GM12878 (cell line): Measurements from ENCODE around the gene TRIM62. TPM values are rescaled to one million over a fixed set of nuclear protein-coding genes. Genes with fewer than 3 reads are reported as not detected.

Experiments
- ATAC-seq: fragments of 200-7000 bp; cut with Tn5 transposase; 3 replicates; pipeline ENCODE4 v1.9.1; 2020; ENCODE audit warnings: mild to moderate bottlenecking, moderate library complexity
- BruUV-seq: library from RNA; stranded (reverse); fragments of 400-500 nt; replicated peaks from 2 replicates; lab custom pipeline; 2021; lab: Mats Ljungman, UMichigan
- CTCF ChIA-PET: fragments of 300-600 bp; sonication (Branson Sonifier 250); formaldehyde crosslinking; extraction: SDS; loops from one replicate; lab custom pipeline; 2021; ENCODE audit warnings: inconsistent platforms; lab: Yijun Ruan, JAX
- POLR2A ChIA-PET: fragments of 350-600 bp; formaldehyde crosslinking; extraction: SDS; loops from one replicate; lab custom pipeline; 2021; ENCODE audit warnings: inconsistent platforms; lab: Charles Lee
- RAD21 ChIA-PET: fragments of 300-600 bp; sonication (Branson Sonifier 250); formaldehyde crosslinking; loops from one replicate; lab custom pipeline; 2023; ENCODE audit warnings: antibody characterized with exemption; ENCODE audit not compliant: unreplicated experiment; lab: Charles Lee
- SMC1A ChIA-PET: fragments of 300-600 bp; sonication (Branson Sonifier 250); formaldehyde crosslinking; loops from one replicate; lab custom pipeline; 2023; ENCODE audit not compliant: unreplicated experiment, uncharacterized antibody; lab: Charles Lee
- DNase-seq: peaks from one replicate; pipeline ENCODE4 v3.0.0-alpha.2; 2011; ENCODE audit warnings: low read depth, low spot score
- FAIRE-seq: peaks from 3 replicates; lab custom pipeline; 2011; peaks lifted over from hg19 to GRCh38; lab: Jason Lieb, UNC
- H2AFZ ChIP-seq: 2 replicates; pipeline ENCODE4 v1.6.0; 2011; ENCODE audit warnings: low read depth, low read length, control low read depth; ENCODE audit not compliant: control insufficient read depth
- H3K27ac ChIP-seq: 2 replicates; pipeline ENCODE4 v1.5.1; 2011; ENCODE audit warnings: control low read depth; ENCODE audit not compliant: control insufficient read depth, insufficient read depth
- H3K27me3 ChIP-seq, 2 experiments: replicated peaks in 1 of 2; 2 replicates each; pipeline versions ENCODE4 v1.6.0 to v1.6.1; 2011; ENCODE audit warnings: low read length in 1 of 2; ENCODE audit not compliant: control insufficient read depth in 2 of 2, insufficient read depth in 2 of 2
- H3K36me3 ChIP-seq, 2 experiments: 2 replicates each; pipeline ENCODE4 v1.5.1; 2011; ENCODE audit warnings: low read length in 1 of 2; ENCODE audit not compliant: control insufficient read depth in 2 of 2, insufficient read depth in 2 of 2
- H3K4me1 ChIP-seq: 2 replicates; pipeline ENCODE4 v1.6.1; 2011; ENCODE audit warnings: mild to moderate bottlenecking, low read length, moderate library complexity, mixed read lengths; ENCODE audit not compliant: control insufficient read depth, insufficient read depth
- H3K4me2 ChIP-seq: 2 replicates; pipeline ENCODE4 v1.6.0; 2011; ENCODE audit warnings: control low read depth; ENCODE audit not compliant: control insufficient read depth, insufficient read depth
- H3K4me3 ChIP-seq: fragments of 200-600 bp; sonication (generic); 2 replicates; pipeline ENCODE4 v1.5.1; 2016
- H3K79me2 ChIP-seq: 2 replicates; pipeline ENCODE4 v1.6.0; 2011; ENCODE audit warnings: low read length; ENCODE audit not compliant: control insufficient read depth, insufficient read depth
- H3K9ac ChIP-seq: 2 replicates; pipeline ENCODE4 v1.8.0; 2011; ENCODE audit warnings: low read length, control low read depth, mixed read lengths; ENCODE audit not compliant: control insufficient read depth, insufficient read depth
- H3K9me3 ChIP-seq: replicated peaks from 3 replicates; pipeline ENCODE4 v1.5.1; 2011; ENCODE audit warnings: mild to moderate bottlenecking, low read length; ENCODE audit not compliant: control insufficient read depth, insufficient read depth
- H4K20me1 ChIP-seq: 2 replicates; pipeline ENCODE4 v1.6.0; 2011; ENCODE audit not compliant: control insufficient read depth, insufficient read depth
- BACH1 ChIP-seq: fragments of 450-650 bp; IDR thresholded peaks from 2 replicates; pipeline ENCODE4 v1.6.1; 2017; ENCODE audit warnings: mild to moderate bottlenecking, borderline replicate concordance
- BMI1 ChIP-seq: fragments of 450-650 bp; IDR thresholded peaks from 2 replicates; pipeline ENCODE4 v1.6.1; 2016; ENCODE audit warnings: mild to moderate bottlenecking, moderate library complexity, borderline replicate concordance
- CHD1 ChIP-seq: IDR thresholded peaks from 2 replicates; pipeline ENCODE4 v1.6.1; 2012; ENCODE audit warnings: low read depth, low read length, improper control_type of control experiment
- CHD2 ChIP-seq: IDR thresholded peaks from 2 replicates; pipeline ENCODE4 v1.6.1; 2011; ENCODE audit warnings: low read depth, low read length, improper control_type of control experiment, borderline replicate concordance
- EP300 ChIP-seq, 2 experiments: fragments of 150-350 bp in 1 of 2; IDR thresholded peaks; 2 replicates each; pipeline ENCODE4 v1.6.1; 2011 to 2012; ENCODE audit warnings: low read depth in 2 of 2, low read length in 2 of 2, borderline replicate concordance in 1 of 2, improper control_type of control experiment in 1 of 2, inconsistent platforms in 1 of 2; ENCODE audit not compliant: control insufficient read depth in 1 of 2
- ETV6 ChIP-seq, 2 experiments: fragments of 450-650 bp in 1 of 2; IDR thresholded peaks in 1 of 2; conservative IDR thresholded peaks in 1 of 2; 2 replicates each; pipeline ENCODE4 v1.6.1; 2014; ENCODE audit warnings: antibody characterized with exemption in 1 of 2, borderline replicate concordance in 1 of 2, low read depth in 1 of 2, mild to moderate bottlenecking in 1 of 2, moderate library complexity in 1 of 2
- GABPA ChIP-seq: IDR thresholded peaks from 2 replicates; pipeline ENCODE4 v1.6.1; 2014; ENCODE audit warnings: antibody characterized with exemption, low read depth, mild to moderate bottlenecking, inconsistent platforms
- GATAD2B ChIP-seq: fragments of 450-650 bp; conservative IDR thresholded peaks from 2 replicates; pipeline ENCODE4 v1.6.1; 2017; ENCODE audit warnings: low read depth, mild to moderate bottlenecking, moderate library complexity
- JUND ChIP-seq: IDR thresholded peaks from 2 replicates; pipeline ENCODE4 v1.6.1; 2012; ENCODE audit warnings: low read depth, mild to moderate bottlenecking, low read length, improper control_type of control experiment, moderate library complexity
- MXI1 ChIP-seq: fragments of 150-350 bp; IDR thresholded peaks from 2 replicates; pipeline ENCODE4 v1.6.1; 2011; ENCODE audit warnings: low read depth, mild to moderate bottlenecking, inconsistent platforms, low read length, improper control_type of control experiment
- NFIC ChIP-seq: IDR thresholded peaks from 2 replicates; pipeline ENCODE4 v1.6.1; 2012; ENCODE audit warnings: low read depth, mild to moderate bottlenecking, inconsistent platforms, low read length, moderate library complexity
- NRF1 ChIP-seq: conservative IDR thresholded peaks from 2 replicates; pipeline ENCODE4 v1.6.1; 2011; ENCODE audit warnings: mild to moderate bottlenecking, low read depth, low read length, improper control_type of control experiment
- PAX5 ChIP-seq: IDR thresholded peaks from 2 replicates; pipeline ENCODE4 v1.6.1; 2011; ENCODE audit warnings: low read depth, low read length, borderline replicate concordance
- POU2F2 ChIP-seq: IDR thresholded peaks from 3 replicates; pipeline ENCODE4 v1.6.1; 2011; ENCODE audit warnings: low read depth, mild to moderate bottlenecking, low read length, borderline replicate concordance
- RAD51 ChIP-seq: fragments of 450-650 bp; IDR thresholded peaks from 2 replicates; pipeline ENCODE4 v1.6.1; 2016; ENCODE audit warnings: moderate library complexity, mild to moderate bottlenecking, inconsistent platforms
- RUNX3 ChIP-seq: IDR thresholded peaks from 2 replicates; pipeline ENCODE4 v1.6.1; 2012; ENCODE audit warnings: low read length, inconsistent platforms
- SMAD5 ChIP-seq: IDR thresholded peaks from 2 replicates; pipeline ENCODE4 v1.6.1; 2016; ENCODE audit warnings: antibody characterized with exemption, low read depth
- SMARCA5 ChIP-seq: fragments of 450-650 bp; IDR thresholded peaks from 2 replicates; pipeline ENCODE4 v1.6.1; 2017; ENCODE audit warnings: mild to moderate bottlenecking
- TCF3 ChIP-seq: IDR thresholded peaks from 2 replicates; pipeline ENCODE4 v1.6.1; 2012; ENCODE audit warnings: low read depth, mild to moderate bottlenecking, low read length, borderline replicate concordance; ENCODE audit not compliant: insufficient read depth
- WGBS: methylation state at CpG from one replicate; pipeline ENCODE4 v1.1.6; 2016; ENCODE audit warnings: low lambda C conversion rate; ENCODE audit not compliant: insufficient replicate concordance, insufficient coverage; ENCODE audit errors: missing lambda C conversion rate; 5-methylcytosine and 5-hydroxymethylcytosine counted together
- in situ Hi-C: fragments of 300-500 bp; cut with MboI; formaldehyde crosslinking; loops from 9 replicates; pipeline ENCODE4 v1.14.3; 2018; ENCODE audit warnings: mixed read lengths
- intact Hi-C: fragments of 100-400 bp; cut with micrococcal nuclease; formaldehyde crosslinking; loops from one replicate; pipeline ENCODE4 v1.14.2; 2022; ENCODE audit not compliant: unreplicated experiment
- polyA plus RNA-seq, 11 experiments: library from polyadenylated mRNA; depleted of rRNA in 4 of 11; unstranded in 6 of 11; stranded (reverse) in 5 of 11; fragments of >200 nt; fragmentation: Nextera tagmentation in 4 of 11; fragmentation: Illumina TruSeq in 1 of 11; extraction: Ambion mirVana in 4 of 11; extraction: Trizol in 1 of 11; gene quantifications; 1 replicate in 1 of 11; 2 replicates in 10 of 11; pipeline versions ENCODE4 v1.2.1 to v1.2.3, GENCODE V29; 2011 to 2016; ENCODE audit warnings: inconsistent platforms in 2 of 11, missing spikeins in 2 of 11, low read depth in 1 of 11
- total RNA-seq, 4 experiments: library from RNA; depleted of rRNA in 3 of 4; stranded (reverse); fragments of >200 nt in 3 of 4; fragmentation: Illumina TruSeq in 1 of 4; extraction: Trizol in 1 of 4; gene quantifications; 2 replicates each; pipeline versions ENCODE4 v1.2.1 to v1.2.3, GENCODE V29; 2013 to 2021
- TF ChIP-seq, protein P1 (sequence below): fragments of 450-650 bp; IDR thresholded peaks from 2 replicates; pipeline ENCODE4 v1.6.1; 2014; ENCODE audit warnings: mild to moderate bottlenecking
- TF ChIP-seq, protein P2 (sequence below): IDR thresholded peaks from 2 replicates; pipeline ENCODE4 v1.6.1; 2011; ENCODE audit warnings: borderline replicate concordance, low read depth, mild to moderate bottlenecking, moderate library complexity, low read length; ENCODE audit not compliant: insufficient read depth, poor library complexity, severe bottlenecking
- TF ChIP-seq, protein P3 (sequence below): IDR thresholded peaks from 2 replicates; pipeline ENCODE4 v1.6.1; 2012; ENCODE audit warnings: low read length, inconsistent platforms

TRIM62 gene
- total and polyA plus RNA-seq, 10 of the 15 experiments (the other 5 are each of a cell fraction or from before 2014, with no cell fraction given) = 0.52 to 4.2 (median 1.9) TPM

DNA sequence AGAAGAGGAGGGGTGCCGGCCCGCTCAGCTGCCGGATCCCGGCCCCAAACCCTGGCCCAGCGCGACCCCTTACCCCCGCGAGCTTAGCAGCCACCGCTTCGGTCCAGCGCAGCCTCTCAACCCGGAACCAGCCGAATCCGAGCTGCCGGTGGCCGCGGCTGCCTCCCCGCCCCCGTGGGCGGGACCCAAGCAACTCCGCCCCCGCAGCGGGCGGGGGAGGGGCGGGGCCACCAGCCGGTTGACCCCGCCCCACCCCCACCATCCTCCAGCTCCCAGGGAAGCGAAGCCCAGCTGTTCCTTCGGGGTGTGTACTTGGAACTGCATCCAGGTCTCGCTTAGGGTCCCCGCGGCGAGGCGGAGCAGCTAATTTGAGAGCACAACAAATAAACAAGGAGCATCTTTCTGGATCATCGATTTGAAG, at the start of gene TRIM62 (continued):
- TF ChIP-seq, protein P1, sequence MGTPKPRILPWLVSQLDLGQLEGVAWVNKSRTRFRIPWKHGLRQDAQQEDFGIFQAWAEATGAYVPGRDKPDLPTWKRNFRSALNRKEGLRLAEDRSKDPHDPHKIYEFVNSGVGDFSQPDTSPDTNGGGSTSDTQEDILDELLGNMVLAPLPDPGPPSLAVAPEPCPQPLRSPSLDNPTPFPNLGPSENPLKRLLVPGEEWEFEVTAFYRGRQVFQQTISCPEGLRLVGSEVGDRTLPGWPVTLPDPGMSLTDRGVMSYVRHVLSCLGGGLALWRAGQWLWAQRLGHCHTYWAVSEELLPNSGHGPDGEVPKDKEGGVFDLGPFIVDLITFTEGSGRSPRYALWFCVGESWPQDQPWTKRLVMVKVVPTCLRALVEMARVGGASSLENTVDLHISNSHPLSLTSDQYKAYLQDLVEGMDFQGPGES = no peak
- TF ChIP-seq CHD2 = peak; percentile 40; the same call in 1 of the 2 replicates
- TF ChIP-seq PAX5 = 0 out of 2 replicates have a peak, but pooled peaks have one; percentile 17
- TF ChIP-seq BACH1 = no peak
- no peak for TF ChIP-seq RUNX3
- no peak for TF ChIP-seq CHD1
- TF ChIP-seq TCF3 = 0 out of 2 replicates have a peak, but pooled peaks have one; percentile 53
- no peak for TF ChIP-seq RAD51
- TF ChIP-seq NRF1 = no peak
- TF ChIP-seq MXI1 = no peak
- no peak for TF ChIP-seq EP300 (IDR thresholded peaks at IDR 0.05; ENCODE audit: borderline replicate concordance in 1 of 2, control insufficient read depth in 1 of 2, low read depth in 2 of 2, low read length in 2 of 2)
- no peak for TF ChIP-seq GATAD2B

DNA sequence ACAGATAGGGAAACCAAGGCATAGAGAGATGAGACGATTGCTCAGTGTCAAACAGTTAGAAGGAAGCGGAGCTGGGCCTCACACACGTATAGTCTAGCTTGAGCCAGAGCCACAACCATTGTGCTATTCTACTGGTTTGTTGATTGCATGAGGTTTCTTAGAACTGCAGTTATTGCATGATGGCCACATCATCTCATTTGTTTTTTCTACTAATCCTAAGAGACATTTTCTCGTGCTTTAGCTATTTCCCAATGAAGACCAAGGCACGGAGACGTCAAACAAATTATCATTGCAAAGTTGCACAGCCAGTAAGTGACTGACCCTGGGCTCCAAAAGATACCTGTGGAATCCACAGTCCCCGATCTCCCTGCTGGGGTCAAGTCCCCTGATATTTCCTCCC, 49.3 kb upstream of the TRIM62 start:
- Histone ChIP-seq H3K9ac (no peak overlapping the region), H3K9me3 (no peaks in the 10 kb centered on the region), H4K20me1 (no peaks in the 10 kb centered on the region), H3K36me3 (no peaks in the 10 kb centered on the region), H3K27me3 (no peaks in the 10 kb centered on the region), H2AFZ (no peak overlapping the region), H3K27ac (no peak overlapping the region), H3K79me2 (no peaks in the 10 kb centered on the region), H3K4me1 (peaks cover 25% of the 10 kb centered on the region), H3K4me3 (no peak overlapping the region), H3K4me2 (no peak overlapping the region)
- intact Hi-C loops (no loop called here), in situ Hi-C loops (no loop called here)
- SMC1A ChIA-PET = no interaction called here
- BruUV-seq = no TSS peak
- POLR2A ChIA-PET = no interaction called here
- ATAC-seq = no peak
- CTCF ChIA-PET = interaction anchor here (1.0 kb wide), 1 partner anchor 64 kb away, joined by 3 read pairs; no protein-coding TSS in a partner anchor
- RAD21 ChIA-PET = no interaction called here
- 55% methylated on average over 7 of the region's 7 CpGs for WGBS
- no peak for DNase-seq
- FAIRE-seq = no peak
- TF ChIP-seq BMI1 (no peak), SMAD5 (no peak), POU2F2 (no peak), NFIC (no peak), SMARCA5 (no peak), GABPA (no peak), JUND (no peak), ETV6 (conservative IDR thresholded peaks at IDR 0.05 in 1 of 2, IDR thresholded peaks at IDR 0.05 in 1 of 2; ENCODE audit: borderline replicate concordance in 1 of 2, low read depth in 1 of 2) (no peak)
- TF ChIP-seq, protein P2, sequence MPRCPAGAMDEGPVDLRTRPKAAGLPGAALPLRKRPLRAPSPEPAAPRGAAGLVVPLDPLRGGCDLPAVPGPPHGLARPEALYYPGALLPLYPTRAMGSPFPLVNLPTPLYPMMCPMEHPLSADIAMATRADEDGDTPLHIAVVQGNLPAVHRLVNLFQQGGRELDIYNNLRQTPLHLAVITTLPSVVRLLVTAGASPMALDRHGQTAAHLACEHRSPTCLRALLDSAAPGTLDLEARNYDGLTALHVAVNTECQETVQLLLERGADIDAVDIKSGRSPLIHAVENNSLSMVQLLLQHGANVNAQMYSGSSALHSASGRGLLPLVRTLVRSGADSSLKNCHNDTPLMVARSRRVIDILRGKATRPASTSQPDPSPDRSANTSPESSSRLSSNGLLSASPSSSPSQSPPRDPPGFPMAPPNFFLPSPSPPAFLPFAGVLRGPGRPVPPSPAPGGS = no peak
- TF ChIP-seq, protein P3, sequence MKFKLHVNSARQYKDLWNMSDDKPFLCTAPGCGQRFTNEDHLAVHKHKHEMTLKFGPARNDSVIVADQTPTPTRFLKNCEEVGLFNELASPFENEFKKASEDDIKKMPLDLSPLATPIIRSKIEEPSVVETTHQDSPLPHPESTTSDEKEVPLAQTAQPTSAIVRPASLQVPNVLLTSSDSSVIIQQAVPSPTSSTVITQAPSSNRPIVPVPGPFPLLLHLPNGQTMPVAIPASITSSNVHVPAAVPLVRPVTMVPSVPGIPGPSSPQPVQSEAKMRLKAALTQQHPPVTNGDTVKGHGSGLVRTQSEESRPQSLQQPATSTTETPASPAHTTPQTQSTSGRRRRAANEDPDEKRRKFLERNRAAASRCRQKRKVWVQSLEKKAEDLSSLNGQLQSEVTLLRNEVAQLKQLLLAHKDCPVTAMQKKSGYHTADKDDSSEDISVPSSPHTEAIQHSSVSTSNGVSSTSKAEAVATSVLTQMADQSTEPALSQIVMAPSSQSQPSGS = no peak
